OCI-LY7 (cell line): Measurements from ENCODE around the gene XAB2. TPM values are rescaled to one million over a fixed set of nuclear protein-coding genes. Genes with fewer than 3 reads are reported as not detected.

ENCODE experiments used
- BruUV-seq: library from RNA; stranded (reverse); fragments of 400-500 nt; replicated peaks from 2 replicates; lab custom pipeline; 2021; lab: Mats Ljungman, UMichigan
- CTCF ChIA-PET: fragments of 300-600 bp; sonication (Branson Sonifier 250); formaldehyde crosslinking; loops from one replicate; lab custom pipeline; 2022; ENCODE audit warnings: antibody characterized with exemption; ENCODE audit not compliant: unreplicated experiment; lab: Charles Lee
- POLR2A ChIA-PET: fragments of 300-600 bp; sonication (Branson Sonifier 250); formaldehyde crosslinking; loops from one replicate; lab custom pipeline; 2022; ENCODE audit warnings: antibody characterized with exemption; lab: Charles Lee
- DNase-seq: peaks from one replicate; pipeline ENCODE4 v3.0.0-alpha.2; 2015; ENCODE audit warnings: low spot score
- H2AFZ ChIP-seq: fragments of 200-600 bp; sonication (generic), shearing (Covaris generic); 2 replicates; pipeline ENCODE4 v1.6.1; 2014; ENCODE audit warnings: mild to moderate bottlenecking, antibody characterized with exemption, low read length, moderate library complexity
- H3K27ac ChIP-seq: fragments of 200-600 bp; sonication (generic); 2 replicates; pipeline ENCODE4 v1.5.1; 2014; ENCODE audit warnings: mixed run types, low read depth, mild to moderate bottlenecking, moderate library complexity, low read length, inconsistent platforms; ENCODE audit not compliant: poor library complexity, severe bottlenecking
- H3K36me3 ChIP-seq: fragments of 200-600 bp; sonication (generic); 2 replicates; pipeline ENCODE4 v1.6.1; 2014; ENCODE audit warnings: mild to moderate bottlenecking, antibody characterized with exemption, low read length, moderate library complexity, mixed read lengths; ENCODE audit not compliant: insufficient read depth
- H3K4me1 ChIP-seq: fragments of 200-600 bp; sonication (generic); 2 replicates; pipeline ENCODE4 v1.5.1; 2014; ENCODE audit warnings: mild to moderate bottlenecking, low read length; ENCODE audit not compliant: insufficient read depth, poor library complexity, severe bottlenecking
- H3K4me2 ChIP-seq: fragments of 200-600 bp; sonication (generic); 2 replicates; pipeline ENCODE4 v1.6.1; 2014; ENCODE audit warnings: mild to moderate bottlenecking, low read length
- H3K4me3 ChIP-seq: fragments of 200-600 bp; sonication (generic); 2 replicates; pipeline ENCODE4 v1.5.1; 2014; ENCODE audit warnings: mild to moderate bottlenecking, low read depth, low read length; ENCODE audit not compliant: poor library complexity, severe bottlenecking
- H3K79me2 ChIP-seq: fragments of 200-600 bp; sonication (generic); 2 replicates; pipeline ENCODE4 v1.6.1; 2016; ENCODE audit warnings: low read depth, mild to moderate bottlenecking, low read length, moderate library complexity, mixed read lengths; ENCODE audit not compliant: insufficient read depth
- H3K9me2 ChIP-seq: fragments of 200-600 bp; sonication (generic); 2 replicates; pipeline ENCODE4 v1.6.1; 2016; ENCODE audit warnings: mild to moderate bottlenecking, low read length, mixed read lengths; ENCODE audit not compliant: insufficient read depth
- H3K9me3 ChIP-seq: fragments of 200-600 bp; sonication (generic); 2 replicates; pipeline ENCODE4 v1.6.1; 2014; ENCODE audit warnings: mild to moderate bottlenecking, mixed run types, low read length, mixed read lengths
- H4K20me1 ChIP-seq: fragments of 200-600 bp; sonication (generic); 2 replicates; pipeline ENCODE4 v1.6.1; 2014; ENCODE audit warnings: mild to moderate bottlenecking, antibody characterized with exemption, low read length, moderate library complexity, mixed read lengths; ENCODE audit not compliant: insufficient read depth
- EZH2phosphoT487 ChIP-seq: fragments of 200-600 bp; sonication (generic); IDR thresholded peaks from 2 replicates; pipeline ENCODE4 v1.6.1; 2018; ENCODE audit warnings: low read depth, borderline replicate concordance, mild to moderate bottlenecking, mixed run types, antibody characterized with exemption, low read length, moderate library complexity, mixed read lengths
- intact Hi-C: fragments of 100-400 bp; cut with micrococcal nuclease; formaldehyde crosslinking; loops from one replicate; pipeline ENCODE4 v1.10.0; 2022; ENCODE audit not compliant: unreplicated experiment
- total RNA-seq, 2 experiments: library from RNA; depleted of rRNA in 1 of 2; stranded (reverse); fragments of >200 nt in 1 of 2; shearing (Covaris generic) in 1 of 2; gene quantifications; 2 replicates each; pipeline ENCODE4 v1.2.3, GENCODE V29; 2014 to 2022
- TF ChIP-seq, protein P1 (sequence below): fragments of 200-600 bp; sonication (generic); conservative IDR thresholded peaks from 2 replicates; pipeline ENCODE4 v1.5.1; 2014; ENCODE audit warnings: mild to moderate bottlenecking, antibody characterized with exemption, low read length, moderate library complexity, mixed read lengths

The XAB2 gene
- total RNA-seq, 2 experiments from 2014 or later: 36.6 to 39.9 TPM

DNA sequence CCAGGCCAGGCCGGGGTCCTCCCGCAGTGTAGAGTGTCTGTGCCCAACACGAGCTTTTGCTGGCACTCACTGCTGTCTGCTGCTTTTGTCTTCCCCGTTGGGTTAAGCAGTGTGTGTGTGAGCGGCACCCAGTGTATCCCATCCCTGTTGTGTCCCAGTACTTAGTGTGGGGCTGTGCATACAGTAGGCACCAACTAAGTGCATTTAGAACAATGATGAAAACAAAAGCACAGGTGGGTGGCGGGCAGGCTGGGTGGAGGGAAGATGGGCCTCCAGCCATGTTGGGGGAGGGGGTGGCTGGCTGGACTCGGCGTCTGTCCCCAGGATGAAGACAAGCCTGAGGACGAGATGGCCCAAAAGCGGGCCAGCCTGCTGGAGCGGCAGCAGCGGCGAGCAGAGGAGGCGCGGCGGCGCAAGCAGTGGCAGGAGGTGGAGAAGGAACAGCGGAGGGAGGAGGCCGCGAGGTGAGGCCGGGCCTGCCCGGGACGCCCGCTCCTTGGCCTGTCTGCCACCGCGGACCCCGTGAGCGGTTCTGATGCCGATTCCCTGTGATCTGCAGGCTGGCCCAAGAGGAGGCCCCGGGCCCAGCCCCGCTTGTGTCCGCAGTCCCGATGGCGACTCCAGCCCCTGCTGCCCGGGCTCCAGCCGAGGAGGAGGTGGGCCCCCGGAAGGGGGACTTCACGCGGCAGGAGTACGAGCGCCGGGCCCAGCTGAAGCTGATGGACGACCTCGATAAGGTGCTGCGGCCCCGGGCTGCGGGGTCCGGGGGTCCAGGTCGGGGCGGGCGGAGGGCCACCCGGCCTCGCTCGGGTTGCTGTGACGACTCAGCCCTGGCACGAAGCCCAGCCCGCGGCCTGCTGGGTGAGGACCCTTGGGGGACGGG is 14.2 kb downstream of the XAB2 start:
- no peaks in the 10 kb centered on the region for H3K79me2 ChIP-seq
- no peak overlapping the region for H3K4me2 ChIP-seq
- no TSS peak for BruUV-seq
- no peak for DNase-seq
- no peaks in the 10 kb centered on the region for H3K4me1 ChIP-seq
- TF ChIP-seq EZH2phosphoT487: no peak
- TF ChIP-seq, protein P1, sequence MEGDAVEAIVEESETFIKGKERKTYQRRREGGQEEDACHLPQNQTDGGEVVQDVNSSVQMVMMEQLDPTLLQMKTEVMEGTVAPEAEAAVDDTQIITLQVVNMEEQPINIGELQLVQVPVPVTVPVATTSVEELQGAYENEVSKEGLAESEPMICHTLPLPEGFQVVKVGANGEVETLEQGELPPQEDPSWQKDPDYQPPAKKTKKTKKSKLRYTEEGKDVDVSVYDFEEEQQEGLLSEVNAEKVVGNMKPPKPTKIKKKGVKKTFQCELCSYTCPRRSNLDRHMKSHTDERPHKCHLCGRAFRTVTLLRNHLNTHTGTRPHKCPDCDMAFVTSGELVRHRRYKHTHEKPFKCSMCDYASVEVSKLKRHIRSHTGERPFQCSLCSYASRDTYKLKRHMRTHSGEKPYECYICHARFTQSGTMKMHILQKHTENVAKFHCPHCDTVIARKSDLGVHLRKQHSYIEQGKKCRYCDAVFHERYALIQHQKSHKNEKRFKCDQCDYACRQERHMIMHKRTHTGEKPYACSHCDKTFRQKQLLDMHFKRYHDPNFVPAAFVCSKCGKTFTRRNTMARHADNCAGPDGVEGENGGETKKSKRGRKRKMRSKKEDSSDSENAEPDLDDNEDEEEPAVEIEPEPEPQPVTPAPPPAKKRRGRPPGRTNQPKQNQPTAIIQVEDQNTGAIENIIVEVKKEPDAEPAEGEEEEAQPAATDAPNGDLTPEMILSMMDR: no peak
- H3K9me3 ChIP-seq: no peaks in the 10 kb centered on the region
- no peak overlapping the region for H3K4me3 ChIP-seq
- H3K27ac ChIP-seq: no peak overlapping the region
- no peak overlapping the region for H2AFZ ChIP-seq
- no peaks in the 10 kb centered on the region for H4K20me1 ChIP-seq
- no peaks in the 10 kb centered on the region for H3K9me2 ChIP-seq
- intact Hi-C loops: no loop called here
- peaks cover 6% of the 10 kb centered on the region for H3K36me3 ChIP-seq
- ChIA-PET POLR2A (interaction anchor here (0.6 kb wide), 1 partner anchor 244 kb away, joined by 5 read pairs; no protein-coding TSS in a partner anchor), CTCF (interaction anchor here (0.6 kb wide), 1 partner anchor 9 kb away, joined by 3 read pairs; no protein-coding TSS in a partner anchor)

DNA sequence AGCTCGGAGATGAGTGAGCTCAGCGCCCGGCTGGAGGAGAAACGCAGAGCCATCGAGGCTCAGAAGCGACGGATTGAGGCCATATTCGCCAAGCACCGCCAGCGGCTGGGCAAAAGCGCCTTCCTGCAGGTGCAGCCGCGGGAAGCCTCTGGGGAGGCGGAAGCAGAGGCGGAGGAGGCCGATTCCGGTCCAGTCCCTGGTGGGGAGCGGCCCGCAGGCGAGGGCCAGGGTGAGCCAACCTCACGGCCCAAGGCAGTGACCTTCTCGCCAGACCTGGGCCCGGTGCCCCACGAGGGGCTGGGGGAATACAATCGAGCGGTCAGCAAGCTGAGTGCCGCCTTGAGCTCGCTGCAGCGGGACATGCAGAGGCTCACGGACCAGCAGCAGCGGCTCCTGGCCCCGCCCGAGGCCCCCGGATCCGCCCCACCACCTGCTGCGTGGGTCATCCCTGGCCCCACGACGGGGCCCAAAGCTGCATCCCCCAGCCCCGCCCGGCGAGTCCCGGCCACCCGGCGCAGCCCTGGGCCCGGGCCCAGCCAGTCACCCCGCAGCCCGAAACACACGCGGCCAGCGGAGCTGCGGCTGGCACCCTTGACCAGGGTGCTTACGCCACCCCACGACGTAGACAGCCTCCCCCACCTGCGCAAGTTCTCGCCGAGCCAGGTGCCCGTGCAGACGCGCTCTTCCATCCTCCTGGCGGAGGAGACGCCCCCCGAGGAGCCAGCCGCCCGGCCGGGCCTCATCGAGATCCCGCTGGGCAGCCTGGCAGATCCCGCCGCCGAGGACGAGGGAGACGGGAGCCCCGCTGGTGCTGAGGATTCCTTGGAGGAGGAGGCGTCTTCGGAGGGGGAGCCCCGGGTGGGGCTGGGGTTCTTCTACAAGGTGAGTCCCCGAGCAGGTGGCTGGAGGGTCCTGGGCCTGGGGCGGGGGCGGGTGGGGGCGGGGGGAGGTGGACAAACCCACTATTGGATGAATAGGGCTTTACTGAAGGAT is 16.8 kb downstream of the XAB2 start:
- Histone ChIP-seq H3K27ac (no peak overlapping the region), H3K79me2 (no peaks in the 10 kb centered on the region), H3K4me1 (no peaks in the 10 kb centered on the region), H4K20me1 (no peaks in the 10 kb centered on the region), H3K4me2 (no peak overlapping the region), H3K4me3 (no peak overlapping the region), H3K9me3 (no peaks in the 10 kb centered on the region), H3K9me2 (no peaks in the 10 kb centered on the region), H2AFZ (no peak overlapping the region), H3K36me3 (no peaks in the 10 kb centered on the region)
- ChIA-PET CTCF (no interaction called here), POLR2A (interaction anchor here (0.6 kb wide), 1 partner anchor 840 kb away, joined by 4 read pairs; the partner anchor contains the start of gene VAV1)
- no TSS peak for BruUV-seq
- TF ChIP-seq, protein P1: no peak
- TF ChIP-seq EZH2phosphoT487: no peak
- intact Hi-C loops: no loop called here
- no peak for DNase-seq
